NCI-H146 (cell line): ENCODE results near the gene CDY2B.
"Not testable (repeated sequence)": the region's sequence is repeated elsewhere in the genome, so short reads cannot be mapped to it uniquely, and the experiment has no call there.

Experiments
- DNase-seq: peaks from one replicate; lab custom pipeline; 2025; lab: John Stamatoyannopoulos, UW

CDY2B gene, protein sequence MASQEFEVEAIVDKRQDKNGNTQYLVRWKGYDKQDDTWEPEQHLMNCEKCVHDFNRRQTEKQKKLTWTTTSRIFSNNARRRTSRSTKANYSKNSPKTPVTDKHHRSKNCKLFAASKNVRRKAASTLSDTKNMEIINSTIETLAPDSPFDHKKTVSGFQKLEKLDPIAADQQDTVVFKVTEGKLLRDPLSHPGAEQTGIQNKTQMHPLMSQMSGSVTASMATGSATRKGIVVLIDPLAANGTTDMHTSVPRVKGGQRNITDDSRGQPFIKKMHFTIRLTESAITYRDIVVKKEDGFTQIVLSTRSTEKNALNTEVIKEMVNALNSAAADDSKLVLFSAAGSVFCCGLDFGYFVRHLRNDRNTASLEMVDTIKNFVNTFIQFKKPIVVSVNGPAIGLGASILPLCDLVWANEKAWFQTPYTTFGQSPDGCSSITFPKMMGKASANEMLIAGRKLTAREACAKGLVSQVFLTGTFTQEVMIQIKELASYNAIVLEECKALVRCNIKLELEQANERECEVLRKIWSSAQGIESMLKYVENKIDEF

DNA sequence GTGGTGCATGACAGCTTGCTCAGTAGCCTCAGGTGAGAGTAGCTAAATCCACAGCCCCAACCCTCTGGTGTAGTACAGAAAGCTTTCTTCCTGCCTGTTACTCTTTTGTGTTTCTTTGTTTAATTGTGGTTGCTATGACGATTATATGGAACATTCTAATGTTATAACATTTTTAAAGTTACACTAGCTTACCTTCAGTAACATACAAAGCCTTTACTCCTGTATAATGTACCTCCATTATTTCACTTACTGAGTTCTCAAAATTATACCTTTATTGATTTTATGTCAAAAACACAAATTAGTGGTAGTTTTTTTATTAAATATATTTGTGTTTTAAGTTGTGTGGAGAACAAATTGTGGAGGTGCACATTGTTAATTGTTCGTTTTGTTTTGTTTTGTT lies at the start of gene CDY2B:
TSS of gene CDY2B (minus strand) at position 101 of the 400 bp plus-strand sequence. CDS start 328 bp downstream, outside the sequence.
- DNase-seq: not testable (repeated sequence)

GRCh38 chrY:17908009-17908408 lies 28.0 kb upstream of the CDY2B start:
- DNase-seq: not testable (repeated sequence)

DNA sequence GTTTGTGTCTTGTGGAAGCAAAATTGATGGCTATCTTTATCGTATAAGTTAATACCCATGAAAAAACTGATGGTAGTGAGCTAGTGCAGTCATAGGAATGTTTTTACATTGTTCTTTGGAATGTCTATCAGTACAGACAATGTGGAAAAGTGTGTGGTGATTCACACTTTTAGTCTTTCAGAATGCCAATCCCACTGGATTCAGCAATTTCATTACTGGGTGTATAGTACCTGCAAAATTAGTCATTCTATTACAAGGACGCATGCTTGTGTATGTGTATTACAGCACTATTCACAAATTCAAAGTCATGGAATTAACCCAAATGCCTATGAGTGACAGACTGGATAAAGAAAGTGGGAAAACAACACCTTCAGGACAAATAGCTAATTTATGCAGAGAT lies 27.3 kb upstream of the CDY2B start:
- not testable (repeated sequence) for DNase-seq

GRCh38 chrY:17881697-17882096 lies 1.7 kb upstream of the CDY2B start:
- not testable (repeated sequence) for DNase-seq

DNA sequence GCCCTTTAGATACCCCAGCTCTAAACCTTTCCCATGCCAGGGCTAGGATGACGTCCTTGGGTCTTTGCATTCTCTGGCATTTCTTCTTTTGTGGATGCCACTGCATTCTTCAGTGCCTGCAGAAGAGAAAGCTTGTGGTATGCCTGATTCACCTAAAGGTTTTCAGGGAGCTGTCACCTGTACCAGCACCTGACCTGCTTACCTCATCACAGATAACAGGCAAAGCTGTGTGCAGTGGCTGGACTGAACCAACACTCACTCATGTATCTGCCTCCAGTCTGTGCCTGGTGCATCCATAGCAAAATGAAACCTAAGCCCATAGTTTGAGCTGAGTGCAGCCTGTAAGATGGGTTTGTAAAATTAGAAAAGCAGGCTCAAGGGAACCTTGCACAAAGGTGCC lies 3.3 kb downstream of the CDY2B start:
- not testable (repeated sequence) for DNase-seq

DNA sequence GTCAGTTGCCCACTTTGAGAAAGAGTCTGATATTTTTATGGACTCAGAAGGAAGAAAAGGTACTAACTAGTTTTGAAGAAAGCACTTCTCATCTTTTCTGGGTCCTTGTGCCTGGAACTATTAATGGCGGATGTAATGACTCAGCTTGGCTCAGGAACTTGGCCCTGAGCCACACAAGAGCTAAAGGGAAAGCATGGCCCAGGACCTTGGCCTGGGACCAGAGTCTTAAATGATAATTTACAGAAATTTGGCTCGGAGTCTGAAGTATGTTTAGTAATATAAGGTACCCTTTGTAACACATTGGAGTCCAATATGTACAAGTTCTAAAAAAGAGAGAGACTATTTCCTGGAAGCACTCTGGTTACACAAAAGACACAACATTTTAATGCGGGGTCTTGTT lies 4.6 kb downstream of the CDY2B start:
- DNase-seq: not testable (repeated sequence)

- not testable (repeated sequence) for DNase-seq
Observed at GRCh38 chrY:17871194-17871903, 8.7 kb downstream of the CDY2B start.

GRCh38 chrY:17870737-17871136 lies 9.3 kb downstream of the CDY2B start:
- DNase-seq: not testable (repeated sequence)

DNA sequence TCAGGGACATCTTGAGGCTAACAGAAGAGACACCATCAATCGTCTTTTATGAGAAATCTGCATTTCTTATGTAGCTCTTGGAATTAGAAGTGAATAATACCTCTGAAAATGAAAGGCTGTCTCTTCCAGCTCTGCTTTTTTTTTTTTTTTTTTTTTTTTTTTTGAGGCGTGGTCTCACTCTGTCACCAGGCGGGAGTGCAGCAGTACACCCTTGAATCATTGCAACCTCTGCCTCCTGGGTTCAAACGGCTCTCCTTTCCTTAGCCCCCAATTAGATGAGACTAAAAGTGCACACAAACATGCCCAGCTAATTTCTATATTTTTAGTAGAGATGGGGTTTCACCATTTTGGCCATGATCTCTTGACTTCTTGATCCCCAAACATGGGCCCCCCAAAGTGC lies 12.2 kb downstream of the CDY2B start:
- not testable (repeated sequence) for DNase-seq

- DNase-seq: not testable (repeated sequence)
Observed at GRCh38 chrY:17860634-17861033, 19.4 kb downstream of the CDY2B start.

GRCh38 chrY:17856963-17857848 lies 22.8 kb downstream of the CDY2B start:
- not testable (repeated sequence) for DNase-seq

- not testable (repeated sequence) for DNase-seq
Observed at GRCh38 chrY:17856508-17856907, 23.5 kb downstream of the CDY2B start.

DNA sequence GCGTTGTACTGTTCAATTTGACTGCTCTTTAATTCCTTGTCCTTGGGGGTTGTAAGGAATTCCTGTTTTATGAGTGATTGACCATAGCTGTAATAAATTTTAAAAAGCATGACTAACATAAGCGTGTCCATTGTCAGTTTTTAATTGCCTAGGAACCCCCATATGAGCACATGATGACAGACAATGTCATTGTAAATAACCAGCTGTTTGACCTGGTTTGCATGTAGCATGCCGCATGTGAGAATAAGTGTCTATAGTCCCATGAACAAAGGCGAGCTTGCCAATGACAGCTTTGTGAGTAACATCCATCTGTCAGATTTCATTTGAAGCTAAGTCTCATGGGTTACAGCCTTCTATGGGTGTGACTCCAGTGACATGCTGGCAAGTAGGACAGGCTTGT lies 30.9 kb downstream of the CDY2B start:
- DNase-seq: not testable (repeated sequence)

DNA sequence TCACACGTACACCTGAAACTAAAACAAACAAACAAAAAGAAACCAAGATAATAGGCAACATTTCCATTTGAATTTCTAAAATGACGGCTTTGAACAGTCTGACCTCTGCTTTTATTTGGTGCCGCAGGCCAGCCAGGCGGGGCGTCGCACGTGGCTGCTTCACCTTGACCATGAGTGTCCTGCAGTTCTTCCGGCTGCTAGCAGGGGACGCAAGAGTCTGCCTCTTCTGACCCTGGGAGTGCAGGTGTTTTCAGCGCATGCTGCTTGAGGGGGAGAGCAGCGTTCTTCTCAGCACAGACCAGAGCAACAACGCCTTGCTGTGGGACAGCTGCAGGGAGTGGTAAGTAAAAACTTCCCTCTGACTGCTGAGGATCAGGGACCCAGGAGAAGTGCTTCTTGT lies 47.9 kb downstream of the CDY2B start:
- not testable (repeated sequence) for DNase-seq
